Loucy (cell line): ENCODE data around the gene RPAP2.
A peak's percentile ranks its signal among the peaks of the same experiment; 100 is the strongest.

Source experiments
- H2AFZ ChIP-seq: fragments of 200-600 bp; sonication (generic); 2 replicates; pipeline ENCODE4 v1.6.0; 2016; ENCODE audit warnings: antibody characterized with exemption, mild to moderate bottlenecking, low read length, moderate library complexity
- H3F3A ChIP-seq: fragments of 200-600 bp; 2 replicates; pipeline ENCODE4 v1.6.0; 2016; ENCODE audit warnings: antibody characterized with exemption, low read depth, mild to moderate bottlenecking
- H3K27me3 ChIP-seq: fragments of 200-600 bp; sonication (generic); 2 replicates; pipeline ENCODE4 v1.6.1; 2014; ENCODE audit warnings: low read length, mild to moderate bottlenecking; ENCODE audit not compliant: insufficient read depth, poor library complexity, severe bottlenecking
- H3K36me3 ChIP-seq: fragments of 200-600 bp; sonication (generic); 2 replicates; pipeline ENCODE4 v1.6.1; 2016; ENCODE audit warnings: low read length; ENCODE audit not compliant: insufficient read depth
- H3K4me1 ChIP-seq: fragments of 200-600 bp; sonication (generic); 2 replicates; pipeline ENCODE4 v1.5.1; 2014; ENCODE audit warnings: low read length, mild to moderate bottlenecking; ENCODE audit not compliant: insufficient read depth, poor library complexity, severe bottlenecking
- H3K4me2 ChIP-seq: fragments of 200-600 bp; sonication (generic); 2 replicates; pipeline ENCODE4 v1.6.0; 2014; ENCODE audit warnings: antibody characterized with exemption, low read length, low read depth, mild to moderate bottlenecking; ENCODE audit not compliant: poor library complexity, severe bottlenecking
- H3K4me3 ChIP-seq: fragments of 200-600 bp; sonication (generic); 2 replicates; pipeline ENCODE4 v1.5.1; 2014; ENCODE audit warnings: low read length, mild to moderate bottlenecking, mixed read lengths; ENCODE audit not compliant: poor library complexity, severe bottlenecking
- H3K79me2 ChIP-seq: fragments of 200-600 bp; sonication (generic); 2 replicates; pipeline ENCODE4 v1.6.1; 2014; ENCODE audit warnings: low read length; ENCODE audit not compliant: insufficient read depth
- H3K9ac ChIP-seq: fragments of 200-600 bp; sonication (generic); 2 replicates; pipeline ENCODE4 v1.6.0; 2014; ENCODE audit warnings: mild to moderate bottlenecking, low read depth, low read length, moderate library complexity; ENCODE audit not compliant: poor library complexity, severe bottlenecking
- H3K9me2 ChIP-seq: fragments of 200-600 bp; sonication (generic); replicated peaks from 2 replicates; pipeline ENCODE4 v1.6.1; 2016; ENCODE audit warnings: low read depth, low read length, mixed read lengths
- H3K9me3 ChIP-seq: fragments of 200-600 bp; sonication (generic); 2 replicates; pipeline ENCODE4 v1.6.1; 2014; ENCODE audit warnings: mild to moderate bottlenecking, antibody characterized with exemption, low read length, low read depth; ENCODE audit not compliant: insufficient read depth
- H4K20me1 ChIP-seq: fragments of 200-600 bp; sonication (generic); 2 replicates; pipeline ENCODE4 v1.6.0; 2014; ENCODE audit warnings: antibody characterized with exemption, low read length, mild to moderate bottlenecking; ENCODE audit not compliant: insufficient read depth, poor library complexity, severe bottlenecking
- EZH2phosphoT487 ChIP-seq: fragments of 200-600 bp; IDR thresholded peaks from 2 replicates; pipeline ENCODE4 v1.6.1; 2018; ENCODE audit warnings: antibody characterized with exemption, mild to moderate bottlenecking, moderate library complexity, borderline replicate concordance
- TF ChIP-seq, protein P1 (sequence below): fragments of 200-600 bp; sonication (generic); conservative IDR thresholded peaks from 2 replicates; pipeline ENCODE4 v1.5.1; 2014; ENCODE audit warnings: mild to moderate bottlenecking, antibody characterized with exemption, low read length

RPAP2 gene

DNA sequence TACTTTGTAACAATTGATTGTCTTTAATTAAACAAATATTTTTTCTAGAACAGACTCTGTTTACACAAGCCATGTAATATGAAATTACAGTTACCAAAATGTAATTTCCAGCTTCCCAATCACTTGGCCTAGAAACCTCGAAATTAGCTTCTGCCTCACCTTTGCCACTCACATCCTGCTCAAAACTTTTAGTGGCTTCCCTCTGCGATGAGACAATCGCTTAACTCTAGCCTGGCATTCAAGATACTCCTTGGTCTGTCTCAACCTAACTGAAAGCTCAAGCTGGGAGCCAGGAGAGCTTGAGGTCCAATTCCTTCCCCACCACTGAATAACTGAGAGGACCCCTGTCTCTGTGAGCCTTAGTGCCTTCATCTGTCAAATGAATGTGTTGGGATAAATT, 145.0 kb downstream of the RPAP2 start:
- Histone ChIP-seq H3K9me2 (no peaks in the 10 kb centered on the region), H3K4me2 (no peak overlapping the region)
- TF ChIP-seq, protein P1, sequence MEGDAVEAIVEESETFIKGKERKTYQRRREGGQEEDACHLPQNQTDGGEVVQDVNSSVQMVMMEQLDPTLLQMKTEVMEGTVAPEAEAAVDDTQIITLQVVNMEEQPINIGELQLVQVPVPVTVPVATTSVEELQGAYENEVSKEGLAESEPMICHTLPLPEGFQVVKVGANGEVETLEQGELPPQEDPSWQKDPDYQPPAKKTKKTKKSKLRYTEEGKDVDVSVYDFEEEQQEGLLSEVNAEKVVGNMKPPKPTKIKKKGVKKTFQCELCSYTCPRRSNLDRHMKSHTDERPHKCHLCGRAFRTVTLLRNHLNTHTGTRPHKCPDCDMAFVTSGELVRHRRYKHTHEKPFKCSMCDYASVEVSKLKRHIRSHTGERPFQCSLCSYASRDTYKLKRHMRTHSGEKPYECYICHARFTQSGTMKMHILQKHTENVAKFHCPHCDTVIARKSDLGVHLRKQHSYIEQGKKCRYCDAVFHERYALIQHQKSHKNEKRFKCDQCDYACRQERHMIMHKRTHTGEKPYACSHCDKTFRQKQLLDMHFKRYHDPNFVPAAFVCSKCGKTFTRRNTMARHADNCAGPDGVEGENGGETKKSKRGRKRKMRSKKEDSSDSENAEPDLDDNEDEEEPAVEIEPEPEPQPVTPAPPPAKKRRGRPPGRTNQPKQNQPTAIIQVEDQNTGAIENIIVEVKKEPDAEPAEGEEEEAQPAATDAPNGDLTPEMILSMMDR: no peak
- TF ChIP-seq EZH2phosphoT487: no peak

DNA sequence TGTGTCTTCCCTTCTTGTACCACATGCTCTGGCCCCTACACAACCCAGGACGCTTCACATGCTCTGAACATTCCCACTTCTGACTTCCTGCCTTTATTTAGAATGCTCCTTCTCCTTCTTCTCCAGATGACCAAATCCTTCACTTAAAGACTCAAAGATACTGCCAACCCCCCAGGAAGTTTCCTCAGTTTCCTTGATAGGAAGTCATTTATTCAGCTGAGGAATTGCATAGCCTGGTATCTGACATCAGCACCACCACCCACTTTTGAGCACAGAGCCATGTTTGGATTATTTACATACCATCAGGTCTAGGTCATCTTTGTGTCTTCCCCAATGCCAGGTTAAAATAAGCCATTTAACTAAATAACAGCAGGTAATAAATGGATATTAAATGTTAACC, 145.5 kb downstream of the RPAP2 start:
- Histone ChIP-seq H2AFZ (peak overlapping the region; percentile 88), H3K4me2 (no peak overlapping the region)

More for the DNA sequence above, 145.0 kb downstream of the RPAP2 start:
- no peak overlapping the region for H3K4me3 ChIP-seq
- no peaks in the 10 kb centered on the region for H3K79me2 ChIP-seq
- H3K36me3 ChIP-seq: no peaks in the 10 kb centered on the region
- no peaks in the 10 kb centered on the region for H3K9me3 ChIP-seq
- H3K4me1 ChIP-seq: peaks cover 16% of the 10 kb centered on the region
- H3F3A ChIP-seq: no peaks in the 10 kb centered on the region
- H3K27me3 ChIP-seq: no peaks in the 10 kb centered on the region
- no peak overlapping the region for H3K9ac ChIP-seq
- H2AFZ ChIP-seq: peak overlapping the region; percentile 88
- no peaks in the 10 kb centered on the region for H4K20me1 ChIP-seq

DNA sequence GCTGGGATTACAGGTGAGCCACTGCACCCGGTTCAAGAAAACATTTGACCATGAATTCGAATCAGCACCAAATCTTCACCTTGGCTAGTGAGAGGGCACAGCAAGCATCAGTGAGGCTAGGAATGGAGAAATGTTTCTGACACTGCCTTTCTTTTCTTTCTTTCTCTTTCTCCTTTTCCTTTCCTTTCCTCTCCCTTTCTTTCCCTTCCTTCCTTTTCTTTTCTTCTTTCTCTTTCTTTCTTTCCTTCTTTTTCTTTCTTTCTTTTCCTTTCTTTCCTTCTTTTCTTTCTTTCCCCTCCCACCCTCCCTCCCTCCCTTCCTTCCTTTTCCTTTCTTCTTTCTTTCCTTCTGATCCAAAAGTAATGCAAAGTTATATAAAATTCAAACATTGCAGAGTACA, 147.0 kb downstream of the RPAP2 start:
- H2AFZ ChIP-seq: no peak overlapping the region

More for the DNA sequence above, 145.5 kb downstream of the RPAP2 start:
- Histone ChIP-seq H3K9me2 (no peaks in the 10 kb centered on the region), H3F3A (no peaks in the 10 kb centered on the region), H3K4me3 (no peak overlapping the region), H3K27me3 (no peaks in the 10 kb centered on the region), H3K4me1 (peaks cover 16% of the 10 kb centered on the region), H3K36me3 (no peaks in the 10 kb centered on the region), H3K79me2 (no peaks in the 10 kb centered on the region), H3K9ac (no peak overlapping the region), H4K20me1 (no peaks in the 10 kb centered on the region), H3K9me3 (no peaks in the 10 kb centered on the region)
- TF ChIP-seq, protein P1: no peak
- no peak for TF ChIP-seq EZH2phosphoT487

More for the DNA sequence above, 147.0 kb downstream of the RPAP2 start:
- TF ChIP-seq EZH2phosphoT487: no peak
- TF ChIP-seq, protein P1: no peak
- Histone ChIP-seq H3K9ac (no peak overlapping the region), H3K4me1 (peaks cover 16% of the 10 kb centered on the region), H3K4me3 (no peak overlapping the region), H3K4me2 (no peak overlapping the region), H3K9me2 (no peaks in the 10 kb centered on the region), H3F3A (no peaks in the 10 kb centered on the region), H3K79me2 (no peaks in the 10 kb centered on the region), H3K27me3 (no peaks in the 10 kb centered on the region), H3K36me3 (no peaks in the 10 kb centered on the region), H4K20me1 (no peaks in the 10 kb centered on the region), H3K9me3 (no peaks in the 10 kb centered on the region)
